Dendritic cell treated with granulocyte-macrophage colony-stimulating factor and Interleukin-4, amounts not matched to agents 40 ng/mL and 50 ng/mL, for 4 days (primary cell): ENCODE measurements around the gene INTS7.
"Not testable (repeated sequence)": the region's sequence is repeated elsewhere in the genome, so short reads cannot be mapped to it uniquely, and the experiment has no call there.

Experiments
- H3K27ac Mint-ChIP-seq: one replicate; pipeline ENCODE4 v1.8.0; 2022; ENCODE audit warnings: mild to moderate bottlenecking, mixed read lengths
- H3K27me3 Mint-ChIP-seq: one replicate; pipeline ENCODE4 v1.8.0; 2022; ENCODE audit warnings: mild to moderate bottlenecking, mixed read lengths
- H3K36me3 Mint-ChIP-seq: one replicate; pipeline ENCODE4 v1.8.0; 2022; ENCODE audit warnings: low read depth, mixed read lengths
- H3K4me1 Mint-ChIP-seq: one replicate; pipeline ENCODE4 v1.8.0; 2022; ENCODE audit warnings: low read depth, mixed read lengths
- H3K4me3 Mint-ChIP-seq: one replicate; pipeline ENCODE4 v1.8.0; 2022; ENCODE audit warnings: mild to moderate bottlenecking, moderate library complexity, mixed read lengths
- H3K9me3 Mint-ChIP-seq: one replicate; pipeline ENCODE4 v1.8.0; 2022; ENCODE audit warnings: mixed read lengths
- intact Hi-C: fragments of 100-400 bp; cut with micrococcal nuclease; formaldehyde crosslinking; loops from one replicate; pipeline ENCODE4 v1.15.0; 2022

Gene INTS7

DNA sequence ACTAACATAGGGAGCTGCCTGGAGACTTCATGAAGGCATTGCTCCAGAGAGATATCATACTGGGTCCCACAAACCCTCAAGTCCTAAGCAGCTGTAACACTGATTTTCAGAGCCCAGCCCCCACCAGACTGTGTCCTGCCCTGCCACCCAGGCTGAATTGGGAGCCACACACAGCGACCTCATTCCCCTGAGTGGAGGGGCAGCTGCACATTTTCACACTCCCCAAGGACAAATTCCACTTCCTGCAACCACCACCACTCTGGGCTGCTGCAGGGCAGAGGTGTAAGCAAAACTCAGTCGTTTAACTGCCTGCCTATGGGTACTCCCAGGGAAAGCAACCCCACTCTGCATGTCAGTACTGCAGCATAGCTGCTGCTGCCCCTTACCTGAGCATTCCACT, 20.0 kb upstream of the INTS7 start:
- Mint-ChIP-seq H3K36me3 (peaks cover 6% of the 10 kb centered on the region), H3K4me1 (no peaks in the 10 kb centered on the region), H3K4me3 (no peak overlapping the region), H3K27ac (no peak overlapping the region), H3K27me3 (no peaks in the 10 kb centered on the region), H3K9me3 (peaks cover 9% of the 10 kb centered on the region)
- intact Hi-C loops, result no loop called here

DNA sequence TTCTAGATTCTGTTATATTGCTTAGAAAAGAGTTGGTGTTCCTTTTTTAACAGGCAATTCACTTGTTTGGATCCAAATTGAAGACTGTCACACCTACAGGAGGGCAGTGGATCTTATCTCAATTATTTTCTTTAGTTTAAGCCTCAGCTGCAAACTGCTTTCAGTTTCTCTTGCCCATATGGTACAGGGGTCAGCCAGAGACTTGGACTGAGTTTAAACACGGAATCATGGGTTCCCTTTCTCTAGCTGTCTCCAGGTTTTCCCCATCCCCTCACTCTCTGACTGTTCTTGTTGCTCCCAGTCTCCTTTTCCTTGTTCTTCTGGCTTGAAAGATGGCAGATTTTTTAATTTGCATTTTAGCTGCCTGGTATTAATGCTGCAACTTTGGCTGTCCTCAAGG, 18.6 kb upstream of the INTS7 start:
- Mint-ChIP-seq H3K36me3 (peaks cover 6% of the 10 kb centered on the region), H3K4me3 (no peak overlapping the region), H3K4me1 (no peaks in the 10 kb centered on the region), H3K27me3 (no peaks in the 10 kb centered on the region), H3K9me3 (peaks cover 9% of the 10 kb centered on the region), H3K27ac (no peak overlapping the region)
- intact Hi-C loops, result no loop called here

DNA sequence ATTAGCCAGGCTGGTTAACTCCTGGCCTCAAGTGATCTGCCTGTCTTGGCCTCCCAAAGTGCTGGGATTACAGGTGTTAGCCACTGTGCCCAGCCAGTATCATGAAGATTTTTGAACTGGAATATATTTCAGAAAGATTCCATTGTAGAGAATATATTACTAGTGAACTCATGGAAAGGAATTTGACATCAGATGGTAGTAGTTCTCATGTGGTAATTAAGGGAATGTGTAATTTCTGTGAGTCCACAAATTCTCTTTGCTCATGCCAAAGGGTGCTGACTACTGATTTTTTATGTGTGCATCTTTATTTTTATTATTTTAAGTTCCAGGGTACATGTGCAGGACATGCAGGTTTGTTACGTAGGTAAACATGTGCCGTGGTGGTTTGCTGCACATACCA, 10.6 kb upstream of the INTS7 start:
- Mint-ChIP-seq H3K4me1 (peaks cover 2% of the 10 kb centered on the region), H3K4me3 (no peak overlapping the region), H3K9me3 (no peaks in the 10 kb centered on the region), H3K27me3 (no peaks in the 10 kb centered on the region), H3K36me3 (no peaks in the 10 kb centered on the region), H3K27ac (no peak overlapping the region)
- intact Hi-C loops, result no loop called here

DNA sequence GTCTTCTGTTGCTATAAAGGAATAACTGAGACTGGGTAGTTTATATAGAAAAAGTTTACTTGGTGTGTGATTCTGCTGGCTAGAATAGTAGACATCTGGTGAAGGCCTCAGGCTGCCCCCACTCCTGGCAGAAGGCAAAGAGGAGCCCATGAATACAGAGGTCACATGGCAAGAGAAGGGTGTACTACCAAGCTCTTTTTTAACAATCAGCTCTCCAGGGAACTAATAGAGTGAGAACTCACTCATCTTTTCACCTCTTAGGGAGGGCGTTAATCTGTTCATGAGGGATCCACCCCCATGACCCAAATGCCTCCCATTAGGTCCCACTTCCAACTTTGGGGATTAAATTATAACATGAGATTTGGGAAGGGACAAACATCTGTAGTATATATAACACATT, 9.5 kb upstream of the INTS7 start:
- Mint-ChIP-seq H3K9me3 (no peaks in the 10 kb centered on the region), H3K27me3 (no peaks in the 10 kb centered on the region), H3K27ac (no peak overlapping the region), H3K4me1 (peaks cover 8% of the 10 kb centered on the region), H3K36me3 (no peaks in the 10 kb centered on the region), H3K4me3 (no peak overlapping the region)
- intact Hi-C loops, result no loop called here

DNA sequence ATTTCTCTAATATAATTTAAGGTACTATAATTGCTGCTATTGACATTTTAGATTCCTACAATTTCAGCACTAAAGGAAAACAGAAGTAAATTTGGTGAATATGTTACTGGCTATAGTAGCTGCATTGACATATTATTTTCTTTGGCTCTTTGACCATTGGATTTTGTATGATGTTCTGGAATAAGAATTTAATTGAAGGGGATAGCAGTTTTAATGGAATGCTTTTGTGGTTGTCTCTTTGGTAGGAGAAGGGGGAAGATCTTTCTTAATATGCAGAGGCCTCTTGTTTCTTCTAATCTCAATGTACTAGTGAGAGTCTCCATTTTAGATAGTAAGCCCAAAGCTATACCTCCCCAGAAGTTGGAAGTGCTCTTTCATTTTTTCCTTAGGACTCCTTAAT, 7.1 kb upstream of the INTS7 start:
- H3K27ac Mint-ChIP-seq, result no peak overlapping the region
- H3K4me3 Mint-ChIP-seq, result no peak overlapping the region
- no peaks in the 10 kb centered on the region for H3K27me3 Mint-ChIP-seq
- no peaks in the 10 kb centered on the region for H3K9me3 Mint-ChIP-seq
- intact Hi-C loops, result no loop called here
- no peaks in the 10 kb centered on the region for H3K36me3 Mint-ChIP-seq
- H3K4me1 Mint-ChIP-seq, result peaks cover 17% of the 10 kb centered on the region

DNA sequence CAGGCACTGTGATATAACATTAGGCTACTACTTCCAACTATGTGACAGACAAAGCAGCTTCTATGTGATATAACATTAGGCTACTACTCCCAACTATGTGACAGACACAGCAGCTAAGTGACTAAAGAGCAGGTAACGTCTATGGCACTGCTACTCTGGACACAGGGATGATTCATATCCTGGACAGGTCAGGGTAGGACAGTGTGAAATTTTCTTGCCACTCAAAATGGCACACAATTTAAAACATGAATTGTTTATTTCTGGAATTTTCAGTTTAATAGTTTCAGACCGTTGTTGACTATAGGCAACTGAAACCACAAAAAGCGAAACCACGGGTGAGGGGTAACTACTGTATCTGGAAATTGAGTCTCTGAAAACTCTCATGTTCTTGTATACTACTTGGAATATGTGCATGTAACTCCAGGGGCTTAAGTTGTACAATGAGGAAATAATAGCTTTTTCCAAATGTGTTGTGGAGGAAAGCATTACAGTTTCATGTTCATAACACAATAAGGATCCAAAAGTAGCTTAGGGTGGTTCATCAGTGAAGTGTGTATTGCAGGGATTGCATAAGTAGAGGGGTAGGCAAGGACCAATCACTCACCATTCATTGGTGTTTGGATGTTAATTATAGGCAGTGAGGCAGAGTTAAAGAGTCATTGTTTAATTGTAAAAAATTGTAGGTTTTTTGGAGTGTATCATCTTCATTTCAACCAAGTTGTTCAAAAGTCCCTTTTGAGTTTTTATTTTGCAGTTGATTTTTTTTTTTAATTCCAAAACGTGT, 5.5 kb upstream of the INTS7 start:
- peak overlapping the region; percentile 26 for H3K4me3 Mint-ChIP-seq
- peaks cover 2% of the 10 kb centered on the region for H3K36me3 Mint-ChIP-seq
- no peaks in the 10 kb centered on the region for H3K27me3 Mint-ChIP-seq
- no peaks in the 10 kb centered on the region for H3K9me3 Mint-ChIP-seq
- H3K4me1 Mint-ChIP-seq, result peaks cover 33% of the 10 kb centered on the region
- peak overlapping the region; percentile 46 for H3K27ac Mint-ChIP-seq
- intact Hi-C loops, result no loop called here

DNA sequence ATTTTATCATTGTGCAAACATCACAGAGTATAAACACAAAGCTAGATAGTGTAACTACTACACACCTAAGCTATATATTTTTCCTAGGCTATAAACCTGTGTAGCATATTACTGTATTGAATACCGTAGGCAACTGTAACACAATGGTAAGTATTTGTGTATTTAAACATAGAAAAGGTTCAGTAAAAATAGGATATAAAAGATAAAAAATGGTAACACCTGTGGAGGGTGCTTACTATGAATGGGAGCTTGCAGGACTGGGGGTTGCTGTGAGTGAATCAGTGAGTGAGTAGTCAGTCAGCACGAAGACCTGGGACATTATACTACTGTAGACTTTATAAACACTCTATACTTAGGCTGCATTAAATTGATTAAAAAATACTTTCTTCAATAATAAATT, 4.3 kb upstream of the INTS7 start:
- Mint-ChIP-seq H3K36me3 (peaks cover 11% of the 10 kb centered on the region), H3K9me3 (no peaks in the 10 kb centered on the region), H3K4me3 (no peak overlapping the region), H3K4me1 (peaks cover 35% of the 10 kb centered on the region), H3K27me3 (no peaks in the 10 kb centered on the region), H3K27ac (no peak overlapping the region)
- intact Hi-C loops, result no loop called here

DNA sequence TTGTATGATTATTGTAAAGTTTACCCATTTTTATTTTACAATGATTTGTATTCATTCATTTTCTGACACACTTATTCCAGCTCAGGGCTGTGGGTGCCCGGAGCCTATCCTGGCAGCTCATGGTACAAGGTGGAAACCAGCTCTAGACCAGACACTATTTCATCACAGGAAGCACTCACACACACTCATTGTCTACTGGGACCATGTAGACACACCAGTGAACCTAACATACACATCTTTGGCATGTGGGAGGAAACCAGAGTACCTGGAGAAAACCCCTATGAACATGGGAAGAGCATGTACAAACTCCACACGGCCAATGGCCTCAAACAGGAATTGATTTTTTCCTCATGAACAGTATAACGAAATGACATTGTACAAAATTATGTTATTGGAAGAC, 2.5 kb upstream of the INTS7 start:
- H3K27me3 Mint-ChIP-seq, result no peaks in the 10 kb centered on the region
- peaks cover 49% of the 10 kb centered on the region for H3K4me1 Mint-ChIP-seq

DNA sequence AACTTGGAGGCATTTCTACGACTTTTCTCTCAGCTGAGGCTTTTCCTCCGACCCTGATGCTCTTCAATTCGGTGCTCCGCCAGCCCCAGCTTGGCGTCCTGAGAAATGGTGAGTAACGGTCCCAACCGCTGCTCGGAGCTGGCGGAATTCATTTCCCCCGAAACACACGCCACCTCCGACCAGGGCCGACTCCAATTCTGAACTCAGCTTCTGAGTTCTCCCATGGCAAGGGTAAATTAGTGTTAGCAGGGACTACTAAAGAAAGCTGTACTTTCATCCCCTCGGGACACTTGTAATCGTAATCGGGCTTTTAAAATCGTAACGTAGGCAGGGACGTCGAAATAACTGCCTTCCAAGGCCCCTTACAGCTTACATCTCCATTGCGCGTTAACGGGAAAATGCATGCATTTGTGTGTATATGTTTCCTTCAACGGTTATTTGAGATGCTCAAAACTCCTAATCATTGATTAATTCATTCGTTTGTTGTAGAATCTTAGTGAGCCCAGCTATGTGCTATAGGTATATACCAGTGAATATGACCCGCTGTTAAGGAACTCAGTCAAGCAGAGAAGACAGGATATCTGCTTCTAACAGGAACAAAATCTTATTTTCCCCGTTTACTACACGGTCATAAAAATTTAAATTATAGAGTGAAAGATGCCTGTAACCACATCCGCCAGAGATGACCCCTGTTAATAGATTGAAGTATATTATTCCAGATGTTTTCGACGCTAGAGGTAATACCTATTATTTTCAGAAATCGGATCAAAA, 663 bp upstream of the INTS7 start:
- Mint-ChIP-seq H3K4me1 (peaks cover 65% of the 10 kb centered on the region), H3K36me3 (peaks cover 17% of the 10 kb centered on the region), H3K27ac (peak overlapping the region; percentile 88), H3K9me3 (no peaks in the 10 kb centered on the region), H3K27me3 (no peaks in the 10 kb centered on the region), H3K4me3 (peak overlapping the region; percentile 93)
- intact Hi-C loops, result loop anchor here (1.0 kb wide), 1 partner anchor 356 kb away; no protein-coding TSS in a partner anchor

More for the DNA sequence above, 2.5 kb upstream of the INTS7 start:
- H3K9me3 Mint-ChIP-seq, result no peaks in the 10 kb centered on the region
- intact Hi-C loops, result no loop called here
- no peak overlapping the region for H3K4me3 Mint-ChIP-seq
- no peak overlapping the region for H3K27ac Mint-ChIP-seq
- peaks cover 14% of the 10 kb centered on the region for H3K36me3 Mint-ChIP-seq

DNA sequence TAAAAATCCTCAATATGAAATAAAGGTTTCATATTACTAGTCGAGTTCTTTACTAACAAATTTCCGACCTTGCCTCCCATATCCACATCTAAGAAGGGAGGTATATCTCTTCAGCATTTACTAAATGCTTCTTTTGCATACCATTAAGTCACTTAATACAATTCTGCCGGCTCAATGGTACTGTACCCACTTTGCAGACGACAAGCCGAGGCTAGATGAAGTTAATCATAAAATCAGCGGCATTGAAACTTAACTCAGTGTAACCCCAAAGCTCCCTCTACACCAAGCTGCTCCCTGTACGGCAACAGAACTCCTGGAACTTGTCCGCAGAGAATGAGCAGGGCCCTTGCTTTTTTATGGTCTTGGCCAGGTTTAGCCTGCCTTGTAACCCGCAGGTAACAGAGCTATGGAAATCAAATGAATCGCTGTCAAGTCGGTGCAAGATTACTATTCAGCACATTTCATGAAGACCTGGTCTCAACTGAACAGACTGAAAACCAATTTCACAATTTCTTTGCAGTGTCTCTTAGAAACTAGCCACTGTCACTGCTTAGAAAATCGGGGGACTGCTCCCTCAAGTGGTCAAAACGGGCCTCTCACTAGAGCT, 738 bp downstream of the INTS7 start:
- no peaks in the 10 kb centered on the region for H3K27me3 Mint-ChIP-seq
- H3K4me3 Mint-ChIP-seq, result peak overlapping the region; percentile 93
- H3K9me3 Mint-ChIP-seq, result no peaks in the 10 kb centered on the region
- peaks cover 17% of the 10 kb centered on the region for H3K36me3 Mint-ChIP-seq
- peak overlapping the region; percentile 88 for H3K27ac Mint-ChIP-seq
- H3K4me1 Mint-ChIP-seq, result peaks cover 64% of the 10 kb centered on the region
- intact Hi-C loops, result loop anchor here (1.0 to 5.0 kb wide), 3 partner anchors 22 to 354 kb away; no protein-coding TSS in a partner anchor

DNA sequence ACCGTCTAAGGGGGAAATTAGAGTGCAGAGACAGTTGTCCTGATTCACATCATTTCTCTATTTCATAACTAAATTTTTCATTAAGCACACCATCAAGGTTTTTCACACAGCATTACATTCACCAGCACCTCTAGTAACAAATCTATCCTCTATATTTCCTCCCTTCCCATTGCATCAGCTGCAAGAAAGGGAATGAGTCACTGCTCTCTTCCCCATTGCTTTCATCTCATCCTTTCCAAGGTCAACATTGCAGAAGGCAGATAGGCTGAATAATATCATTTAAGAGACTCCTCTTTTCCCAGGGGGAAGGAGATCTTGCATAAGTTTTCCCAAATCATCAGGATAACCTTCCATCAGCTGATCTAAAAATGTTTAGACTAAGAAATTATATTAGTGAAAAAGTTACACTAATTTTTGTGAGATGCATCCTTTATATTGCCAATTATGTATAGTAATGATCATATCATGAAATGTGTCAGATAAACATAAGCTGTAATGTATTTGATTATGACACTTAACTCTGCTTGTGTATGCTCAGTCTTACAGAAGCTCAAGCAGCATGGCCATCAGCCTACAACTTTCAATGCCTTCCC, 4.3 kb downstream of the INTS7 start:
- Mint-ChIP-seq H3K4me1 (peaks cover 55% of the 10 kb centered on the region), H3K36me3 (peaks cover 17% of the 10 kb centered on the region)

DNA sequence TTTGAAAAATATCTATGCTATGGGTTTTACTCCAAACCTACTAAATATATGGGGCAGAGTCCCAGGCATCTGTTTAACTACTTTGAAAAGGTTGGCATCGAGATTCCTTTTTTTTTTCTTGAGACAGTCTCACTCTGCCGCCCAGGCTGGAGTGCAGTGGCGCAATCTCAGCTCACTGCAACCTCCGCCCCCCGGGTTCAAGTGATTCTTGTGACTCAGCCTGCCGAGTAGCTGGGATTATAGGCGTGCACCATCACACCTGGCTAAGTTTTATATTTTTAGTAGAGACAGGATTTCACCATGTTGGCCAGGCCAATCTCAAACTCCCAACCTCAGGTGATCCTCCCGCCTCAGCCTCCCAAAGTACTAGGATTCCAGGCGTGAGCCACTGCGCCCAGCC, 7.6 kb downstream of the INTS7 start:
- peaks cover 35% of the 10 kb centered on the region for H3K4me1 Mint-ChIP-seq
- H3K27ac Mint-ChIP-seq, intact Hi-C loops, H3K9me3 Mint-ChIP-seq, H3K4me3 Mint-ChIP-seq, H3K27me3 Mint-ChIP-seq: not testable (repeated sequence)
- peaks cover 22% of the 10 kb centered on the region for H3K36me3 Mint-ChIP-seq

More for the DNA sequence above, 4.3 kb downstream of the INTS7 start:
- Mint-ChIP-seq H3K27me3 (no peaks in the 10 kb centered on the region), H3K9me3 (no peaks in the 10 kb centered on the region), H3K4me3 (no peak overlapping the region), H3K27ac (no peak overlapping the region)
- intact Hi-C loops, result loop anchor here (5.0 kb wide), 1 partner anchor 334 kb away; no protein-coding TSS in a partner anchor

DNA sequence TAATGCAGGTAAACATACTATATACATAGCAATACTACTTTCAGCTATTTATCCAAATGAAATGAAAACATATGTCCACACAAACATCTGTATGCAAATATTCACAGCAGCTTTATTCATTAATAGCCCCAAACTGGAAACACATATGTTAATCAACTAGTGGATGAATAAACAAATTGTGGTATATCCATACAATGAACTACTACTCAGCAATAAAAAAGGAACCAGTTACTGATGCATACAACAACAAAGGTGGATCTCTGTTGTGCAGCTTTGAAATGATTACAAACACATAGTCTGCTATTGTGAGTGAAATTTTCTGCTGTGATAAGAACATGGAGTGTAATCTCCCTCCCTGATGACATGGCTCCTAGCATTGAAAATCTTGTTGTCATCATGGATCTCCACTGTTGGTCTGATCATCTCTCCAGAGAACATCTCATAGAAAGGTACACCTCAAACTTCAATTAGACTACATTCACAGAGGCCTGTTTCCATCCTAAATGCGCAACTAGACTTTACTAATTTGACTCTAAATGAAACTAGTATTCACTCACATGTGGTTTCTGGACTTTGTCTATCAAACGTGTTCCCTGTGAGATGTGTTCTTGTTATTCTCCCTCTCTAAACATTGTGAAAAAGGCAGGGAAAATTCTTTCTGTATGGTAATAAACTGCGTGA, 10.7 kb downstream of the INTS7 start:
- Mint-ChIP-seq H3K4me1 (peaks cover 14% of the 10 kb centered on the region), H3K27ac (no peak overlapping the region), H3K4me3 (no peak overlapping the region), H3K27me3 (no peaks in the 10 kb centered on the region), H3K36me3 (peaks cover 25% of the 10 kb centered on the region), H3K9me3 (peaks cover 9% of the 10 kb centered on the region)
- intact Hi-C loops, result no loop called here
